Kidney (tissue), 14 donors: Measurements from ENCODE around the gene CDX1. TPM values are rescaled to one million over a fixed set of nuclear protein-coding genes. Genes with fewer than 3 reads are reported as not detected.

Experiments used
- DNase-seq, 5 donors: peaks; one replicate each; pipeline ENCODE4 v3.0.0-alpha.2; 2013 to 2020
- FAIRE-seq: peaks from 2 replicates; lab custom pipeline; 2012; peaks lifted over from hg19 to GRCh38; lab: Jason Lieb, UNC
- H3K27ac ChIP-seq, 2 donors: one replicate each; pipeline ENCODE4 v1.7.0; 2013; ENCODE audit warnings: low read depth in 2 of 2, low read length in 2 of 2, inconsistent platforms in 1 of 2
- H3K27me3 ChIP-seq: one replicate; pipeline ENCODE4 v1.7.1; 2013; ENCODE audit warnings: low read length, inconsistent platforms; ENCODE audit not compliant: control insufficient read depth, insufficient read depth
- H3K36me3 ChIP-seq, 3 donors: one replicate each; pipeline versions ENCODE4 v1.7.0 to v1.7.1; 2013; ENCODE audit warnings: low read length in 3 of 3, control low read depth in 1 of 3, inconsistent platforms in 1 of 3; ENCODE audit not compliant: insufficient read depth in 3 of 3, control insufficient read depth in 2 of 3
- H3K4me1 ChIP-seq, 3 donors: one replicate each; pipeline versions ENCODE4 v1.7.0 to v1.7.1; 2013; ENCODE audit warnings: low read length in 3 of 3, inconsistent platforms in 1 of 3, low read depth in 1 of 3; ENCODE audit not compliant: control insufficient read depth in 2 of 3, insufficient read depth in 2 of 3
- H3K4me3 ChIP-seq, 3 donors: one replicate each; pipeline versions ENCODE4 v1.7.0 to v1.8.1; 2013; ENCODE audit warnings: low read length in 3 of 3, control low read depth in 1 of 3, inconsistent platforms in 1 of 3
- H3K9ac ChIP-seq, 3 donors: one replicate each; pipeline versions ENCODE4 v1.7.0 to v1.7.1; 2013; ENCODE audit warnings: low read length in 3 of 3, control low read depth in 1 of 3, inconsistent platforms in 1 of 3
- H3K9me3 ChIP-seq, 3 donors: one replicate each; pipeline versions ENCODE4 v1.7.0 to v1.7.1; 2013; ENCODE audit warnings: low read length in 3 of 3, control low read depth in 1 of 3, inconsistent platforms in 1 of 3; ENCODE audit not compliant: control insufficient read depth in 2 of 3, insufficient read depth in 1 of 3
- intact Hi-C: fragments of 100-400 bp; cut with DNase I; formaldehyde crosslinking; loops from one replicate; pipeline ENCODE4 v1.11.1; 2022
- polyA plus RNA-seq: library from polyadenylated mRNA; stranded (reverse); fragments of 350-450 nt; fragmentation: Illumina TruSeq; extraction: RNeasy Lipid Tissue Mini Kit (QIAGEN cat#74804); gene quantifications from one replicate; pipeline ENCODE4 v1.2.3, GENCODE V29; 2014; ENCODE audit warnings: low read depth, low replicate concordance; ENCODE audit not compliant: insufficient read depth
- total RNA-seq: library from RNA; stranded (reverse); fragmentation: NEBNext Ultra II Directional; extraction: Animal tissue kit (Norgen Biotek cat#: 25700); gene quantifications from one replicate; pipeline ENCODE4 v1.2.1, GENCODE V29; 2021
- TF ChIP-seq, protein P1 (sequence below): IDR thresholded peaks from 3 replicates; pipeline ENCODE4 v1.5.1; 2012; ENCODE audit warnings: mild to moderate bottlenecking, moderate library complexity, borderline replicate concordance; ENCODE audit not compliant: insufficient read depth; ENCODE audit errors: extremely low read depth
- donor health status: control.
- donor health status: control.
- donor health status: control.
- donor health status: control.
- donor health status: control.
- donor health status: DM: yes; HTN: yes; CAD: no.
- donor health status: Normal renal cell carcinoma (clear cell type).

CDX1 gene
- total and polyA plus RNA-seq, 2 donors from 2014 or later, result 0.39 TPM; not detected in 1

DNA sequence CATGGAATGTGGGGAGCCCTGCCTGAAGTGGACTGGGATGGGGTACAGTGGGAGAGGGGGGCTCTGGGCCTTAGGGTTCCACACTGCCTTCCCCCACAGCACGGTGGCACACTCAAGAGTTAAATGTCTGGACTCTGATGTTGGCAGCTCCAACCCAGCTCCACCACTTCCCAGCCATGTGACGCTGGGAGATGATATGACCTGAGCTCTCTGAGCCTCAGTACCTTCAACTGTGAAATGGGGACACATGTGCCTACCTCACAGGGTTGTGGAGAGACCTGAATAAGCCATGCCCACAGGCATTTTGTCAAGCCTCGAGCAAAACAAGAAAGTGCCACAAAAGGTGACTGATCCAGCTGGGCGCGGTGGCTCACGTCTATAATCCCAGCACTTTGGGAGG is 7.5 kb upstream of the CDX1 start:
- Histone ChIP-seq H3K27me3 (no peaks in the 10 kb centered on the region), H3K9me3 (no peaks in the 10 kb centered on the region), H3K4me1 (peaks cover 4 to 14% (median 11%) of the 10 kb centered on the region in 3 donors), H3K9ac (no peak overlapping the region), H3K4me3 (no peak overlapping the region), H3K27ac (peak overlapping the region; percentile 58 to 81), H3K36me3 (no peaks in the 10 kb centered on the region)
- TF ChIP-seq, protein P1, sequence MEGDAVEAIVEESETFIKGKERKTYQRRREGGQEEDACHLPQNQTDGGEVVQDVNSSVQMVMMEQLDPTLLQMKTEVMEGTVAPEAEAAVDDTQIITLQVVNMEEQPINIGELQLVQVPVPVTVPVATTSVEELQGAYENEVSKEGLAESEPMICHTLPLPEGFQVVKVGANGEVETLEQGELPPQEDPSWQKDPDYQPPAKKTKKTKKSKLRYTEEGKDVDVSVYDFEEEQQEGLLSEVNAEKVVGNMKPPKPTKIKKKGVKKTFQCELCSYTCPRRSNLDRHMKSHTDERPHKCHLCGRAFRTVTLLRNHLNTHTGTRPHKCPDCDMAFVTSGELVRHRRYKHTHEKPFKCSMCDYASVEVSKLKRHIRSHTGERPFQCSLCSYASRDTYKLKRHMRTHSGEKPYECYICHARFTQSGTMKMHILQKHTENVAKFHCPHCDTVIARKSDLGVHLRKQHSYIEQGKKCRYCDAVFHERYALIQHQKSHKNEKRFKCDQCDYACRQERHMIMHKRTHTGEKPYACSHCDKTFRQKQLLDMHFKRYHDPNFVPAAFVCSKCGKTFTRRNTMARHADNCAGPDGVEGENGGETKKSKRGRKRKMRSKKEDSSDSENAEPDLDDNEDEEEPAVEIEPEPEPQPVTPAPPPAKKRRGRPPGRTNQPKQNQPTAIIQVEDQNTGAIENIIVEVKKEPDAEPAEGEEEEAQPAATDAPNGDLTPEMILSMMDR, result no peak
- no peak for FAIRE-seq
- no peak for DNase-seq
- intact Hi-C loops, result no loop called here

DNA sequence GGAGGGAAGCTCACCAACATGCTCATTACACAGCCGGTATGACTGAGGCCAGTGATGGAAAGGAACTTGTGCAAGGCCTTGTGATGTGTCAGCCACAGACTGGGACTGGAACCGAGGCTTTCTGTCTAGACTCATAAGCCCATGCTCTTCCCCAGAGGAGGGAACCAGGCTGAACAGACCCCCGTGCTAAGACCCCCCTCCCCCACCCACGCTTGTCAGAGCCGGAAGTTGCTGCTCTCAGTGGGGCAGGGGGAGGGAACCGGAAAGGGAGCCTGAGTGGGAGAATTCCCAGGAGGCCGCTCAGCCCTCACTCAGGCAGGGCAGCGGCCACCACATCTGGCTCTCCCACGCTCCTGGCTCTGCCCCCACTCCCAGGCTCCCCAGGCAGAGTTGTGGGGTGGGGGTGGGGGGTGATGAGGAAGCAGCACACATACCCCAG is 6.8 kb upstream of the CDX1 start:
- TF ChIP-seq, protein P1, result no peak
- no peak overlapping the region for H3K4me3 ChIP-seq
- intact Hi-C loops, result no loop called here
- peaks cover 3 to 14% (median 11%) of the 10 kb centered on the region in 3 donors for H3K4me1 ChIP-seq
- peak overlapping the region; percentile 69 to 82 for H3K27ac ChIP-seq
- H3K9me3 ChIP-seq, result no peaks in the 10 kb centered on the region
- H3K9ac ChIP-seq, result no peak overlapping the region
- DNase-seq, result peak in 4 of 5 donors; percentile 81 to 92 (median 86)
- H3K27me3 ChIP-seq, result no peaks in the 10 kb centered on the region
- no peak for FAIRE-seq
- H3K36me3 ChIP-seq, result no peaks in the 10 kb centered on the region

DNA sequence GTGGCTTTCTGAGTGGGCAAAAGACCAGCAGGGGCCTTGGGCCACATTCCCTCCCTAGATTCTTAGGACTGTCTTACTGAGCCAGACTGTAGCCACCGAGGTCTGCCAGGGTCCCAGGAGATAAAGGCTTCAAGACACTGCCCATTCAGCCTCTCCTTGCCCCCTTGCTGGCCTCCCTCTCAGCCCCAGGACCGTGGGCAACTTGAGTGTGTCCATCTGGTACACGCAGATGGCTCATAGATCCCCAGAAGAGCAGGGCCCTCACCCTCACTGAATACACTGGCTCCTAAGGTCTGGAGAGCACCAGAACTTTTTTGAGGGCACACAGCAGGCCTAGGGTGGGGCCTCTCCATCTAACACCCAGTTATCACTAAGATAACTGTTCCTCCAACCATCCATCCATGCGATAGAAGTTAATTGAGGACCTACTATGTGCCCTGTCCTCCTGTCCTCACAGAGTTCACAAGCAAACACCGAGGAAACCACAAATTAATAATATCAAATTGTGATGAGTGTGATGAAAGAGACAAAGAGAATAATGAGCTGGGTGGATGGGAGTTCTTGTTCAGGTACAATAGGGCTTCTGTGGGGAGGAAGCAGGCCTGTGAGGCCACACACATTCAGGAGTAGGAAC is 6.0 kb upstream of the CDX1 start:
- peak overlapping the region; percentile 69 to 82 for H3K27ac ChIP-seq
- H3K4me3 ChIP-seq, result no peak overlapping the region
- H3K27me3 ChIP-seq, result no peaks in the 10 kb centered on the region
- H3K36me3 ChIP-seq, result no peaks in the 10 kb centered on the region
- no peaks in the 10 kb centered on the region for H3K9me3 ChIP-seq
- H3K9ac ChIP-seq, result peak overlapping the region in 1 of 3 donors; percentile 27
- TF ChIP-seq, protein P1, result no peak
- peaks cover 3 to 14% (median 11%) of the 10 kb centered on the region in 3 donors for H3K4me1 ChIP-seq
- DNase-seq (no peak), FAIRE-seq (no peak)
- intact Hi-C loops, result no loop called here
